DMS79 treated with DMSO at 0.1 percent for 48 hours (cell line): ENCODE results near the gene P3H2.
"Not testable (repeated sequence)": the region's sequence is repeated elsewhere in the genome, so short reads cannot be mapped to it uniquely, and the experiment has no call there.

Experiments used
- DNase-seq: peaks from one replicate; lab custom pipeline; 2025; lab: John Stamatoyannopoulos, UW

The P3H2 gene

GRCh38 chr3:190084983-190085382, 35.7 kb downstream of the P3H2 start:
- DNase-seq = no peak

- no peak for DNase-seq
These were observed 37.1 kb downstream of the P3H2 start for GRCh38 chr3:190083635-190084034.

GRCh38 chr3:190081389-190081788, 39.3 kb downstream of the P3H2 start:
- DNase-seq = no peak

- DNase-seq = not testable (repeated sequence)
These were observed 41.5 kb downstream of the P3H2 start for GRCh38 chr3:190079173-190079572.

GRCh38 chr3:190077395-190078045, 43.2 kb downstream of the P3H2 start:
- DNase-seq = no peak

GRCh38 chr3:190076601-190077394, 43.9 kb downstream of the P3H2 start:
- DNase-seq = no peak

GRCh38 chr3:190076136-190076535, 44.6 kb downstream of the P3H2 start:
- DNase-seq = no peak

GRCh38 chr3:190074817-190075216, 45.9 kb downstream of the P3H2 start:
- DNase-seq = no peak

- DNase-seq = no peak
These were observed 47.3 kb downstream of the P3H2 start for GRCh38 chr3:190073264-190074008.

- DNase-seq = no peak
These were observed 47.8 kb downstream of the P3H2 start for GRCh38 chr3:190072856-190073255.

- not testable (repeated sequence) for DNase-seq
These were observed 48.8 kb downstream of the P3H2 start for GRCh38 chr3:190071921-190072320.

- no peak for DNase-seq
These were observed 49.9 kb downstream of the P3H2 start for GRCh38 chr3:190070622-190071347.

GRCh38 chr3:190065204-190065603, 55.5 kb downstream of the P3H2 start:
- no peak for DNase-seq

- no peak for DNase-seq
These were observed 56.0 kb downstream of the P3H2 start for GRCh38 chr3:190064659-190065058.

- DNase-seq = no peak
These were observed 56.6 kb downstream of the P3H2 start for GRCh38 chr3:190064112-190064511.

- no peak for DNase-seq
These were observed 57.2 kb downstream of the P3H2 start for GRCh38 chr3:190063490-190063889.

GRCh38 chr3:190060192-190060775, 60.4 kb downstream of the P3H2 start:
- DNase-seq = no peak

GRCh38 chr3:190059242-190059590, 61.5 kb downstream of the P3H2 start:
- DNase-seq = no peak

GRCh38 chr3:190058521-190059241, 62.0 kb downstream of the P3H2 start:
- no peak for DNase-seq

- no peak for DNase-seq
These were observed 64.0 kb downstream of the P3H2 start for GRCh38 chr3:190056742-190057141.

- no peak for DNase-seq
These were observed 64.9 kb downstream of the P3H2 start for GRCh38 chr3:190055773-190056172.
